ENCODE data around the gene THADA. TPM values are rescaled to one million over a fixed set of nuclear protein-coding genes. Genes with fewer than 3 reads are reported as not detected.
"Not testable (repeated sequence)": the region's sequence is repeated elsewhere in the genome, so short reads cannot be mapped to it uniquely, and the experiment has no call there.

THADA gene
- total RNA-seq, 1 donor from 2014 or later, result 38.0 TPM

GRCh38 chr2:43389581-43390466 lies 206.0 kb downstream of the THADA start:
- DNase-seq (ENCODE audit: low spot score), result no peak

- no peak for DNase-seq (ENCODE audit: low spot score)
Observed at GRCh38 chr2:43388371-43388770, 207.5 kb downstream of the THADA start.

DNA sequence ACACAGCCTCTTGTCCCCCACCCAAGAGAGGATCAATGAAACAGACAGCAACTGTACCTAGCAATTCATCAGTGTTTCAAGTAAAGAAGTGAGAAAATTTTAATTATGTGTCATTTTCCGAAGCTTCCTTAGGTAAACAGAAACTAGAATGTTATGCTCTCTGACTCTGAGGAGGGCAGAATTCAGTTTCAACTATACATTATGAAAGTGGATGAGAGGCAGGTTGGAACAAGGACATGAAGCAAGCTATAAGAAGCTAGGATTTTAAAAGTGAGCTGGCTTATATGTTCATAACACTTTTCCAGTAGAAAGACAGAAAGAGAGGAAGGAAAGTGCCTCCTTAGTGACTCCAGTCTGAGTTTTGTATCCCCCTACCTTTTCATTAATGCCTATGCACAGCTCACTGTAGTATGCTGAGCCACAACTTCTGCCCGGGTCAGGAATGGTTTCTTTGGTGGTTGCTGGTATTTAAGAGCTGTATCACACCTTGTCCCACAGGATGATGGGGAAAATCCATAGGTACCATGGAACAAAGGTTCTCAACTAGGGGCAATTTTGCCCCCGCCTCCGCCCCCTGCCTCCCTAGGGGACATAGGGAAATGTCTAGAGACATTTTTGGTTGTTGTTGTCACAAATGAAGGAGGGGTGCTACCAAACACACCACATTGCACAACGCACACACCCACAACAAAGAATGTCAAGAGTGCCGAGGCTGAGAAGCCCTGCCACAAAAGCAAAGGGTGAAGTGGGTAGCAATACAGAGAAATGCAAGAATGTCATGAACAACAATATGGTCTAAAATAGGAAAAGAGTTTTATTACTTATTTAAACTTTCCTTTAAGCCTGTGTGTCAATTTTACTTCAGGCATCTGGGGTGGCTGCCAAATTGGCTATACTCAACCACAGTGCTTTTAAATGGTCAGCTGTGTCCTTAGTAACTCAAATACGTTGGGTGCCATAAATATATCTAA lies 208.5 kb downstream of the THADA start:
- DNase-seq (ENCODE audit: low spot score), result no peak

DNA sequence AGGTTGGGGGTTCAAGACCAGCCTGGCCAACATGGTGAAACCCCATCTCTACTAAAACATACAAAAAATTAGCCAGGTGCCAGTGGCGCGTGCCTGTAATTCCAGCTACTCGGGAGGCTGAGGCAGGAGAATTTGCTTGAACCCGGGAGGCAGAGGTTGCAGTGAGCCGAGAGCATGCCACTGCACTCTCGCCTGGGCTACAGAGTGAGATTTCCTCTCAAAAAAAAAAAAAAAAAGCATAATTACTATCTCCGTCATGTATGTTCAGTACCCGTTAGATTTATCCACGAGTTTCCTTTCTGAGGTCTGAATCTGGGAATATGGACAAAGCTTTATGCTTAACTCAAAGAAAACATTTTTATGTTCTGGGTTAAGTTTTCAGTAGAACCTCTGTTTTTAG lies 209.2 kb downstream of the THADA start:
- not testable (repeated sequence) for DNase-seq (ENCODE audit: low spot score)

DNA sequence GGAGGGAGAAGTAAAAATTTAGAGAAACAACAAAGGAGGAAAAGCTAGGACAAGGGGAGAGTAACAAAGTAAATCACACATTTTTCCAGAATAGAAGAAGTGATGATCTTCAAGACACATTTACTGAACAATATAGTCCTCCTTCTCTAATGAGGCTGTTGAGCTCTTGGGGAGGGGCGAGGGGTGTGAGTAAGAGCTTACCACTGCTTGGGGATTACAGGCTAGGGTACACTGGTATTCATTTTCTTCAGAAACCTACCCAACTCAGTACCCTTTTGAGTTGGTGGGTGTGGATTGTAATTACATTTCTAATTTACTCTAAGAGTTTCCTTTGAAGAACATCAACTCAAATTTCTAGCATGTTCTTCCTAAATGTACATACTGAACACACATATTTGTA lies 211.7 kb downstream of the THADA start:
- DNase-seq (ENCODE audit: low spot score), result no peak

- DNase-seq (ENCODE audit: low spot score), result no peak
Observed at GRCh38 chr2:43383533-43383932, 212.3 kb downstream of the THADA start.

DNA sequence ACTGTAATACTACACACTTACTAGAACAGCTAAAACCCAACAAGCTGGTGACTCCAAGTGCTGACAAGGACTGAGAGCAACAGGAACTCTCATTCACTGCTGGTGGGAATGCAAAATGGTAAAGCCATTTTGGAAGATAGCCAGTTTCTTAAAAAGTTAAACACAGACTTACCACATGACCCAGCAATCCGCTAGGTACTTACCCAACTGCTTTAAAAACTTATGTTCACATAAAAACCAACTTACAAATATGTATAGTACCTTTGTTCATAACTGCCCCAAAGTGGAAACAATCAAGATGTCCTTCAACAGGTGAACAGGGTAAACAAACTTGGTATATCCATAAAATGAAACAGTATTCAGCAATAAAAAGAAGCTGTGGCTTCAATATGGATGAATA lies 216.3 kb downstream of the THADA start:
- no peak for DNase-seq (ENCODE audit: low spot score)

DNA sequence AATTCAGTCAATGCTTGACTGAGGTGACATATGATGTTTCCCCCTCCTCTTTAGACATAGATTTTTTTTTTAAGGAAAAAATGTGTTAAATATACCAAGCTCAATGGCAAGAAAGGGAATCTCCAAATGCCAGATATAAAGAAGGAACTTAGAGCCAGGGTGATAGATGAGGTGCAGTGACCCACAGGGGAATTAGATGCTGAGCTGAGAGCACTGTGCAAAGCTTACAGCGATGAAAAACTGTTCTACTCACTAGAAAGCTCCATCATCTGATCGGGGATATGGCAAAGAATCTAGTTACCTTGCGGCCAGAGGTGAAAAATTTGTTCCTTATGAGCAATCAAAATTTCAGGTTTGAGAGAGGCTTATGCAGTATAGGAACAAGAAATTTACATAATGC lies 218.5 kb downstream of the THADA start:
- DNase-seq (ENCODE audit: low spot score), result no peak

DNA sequence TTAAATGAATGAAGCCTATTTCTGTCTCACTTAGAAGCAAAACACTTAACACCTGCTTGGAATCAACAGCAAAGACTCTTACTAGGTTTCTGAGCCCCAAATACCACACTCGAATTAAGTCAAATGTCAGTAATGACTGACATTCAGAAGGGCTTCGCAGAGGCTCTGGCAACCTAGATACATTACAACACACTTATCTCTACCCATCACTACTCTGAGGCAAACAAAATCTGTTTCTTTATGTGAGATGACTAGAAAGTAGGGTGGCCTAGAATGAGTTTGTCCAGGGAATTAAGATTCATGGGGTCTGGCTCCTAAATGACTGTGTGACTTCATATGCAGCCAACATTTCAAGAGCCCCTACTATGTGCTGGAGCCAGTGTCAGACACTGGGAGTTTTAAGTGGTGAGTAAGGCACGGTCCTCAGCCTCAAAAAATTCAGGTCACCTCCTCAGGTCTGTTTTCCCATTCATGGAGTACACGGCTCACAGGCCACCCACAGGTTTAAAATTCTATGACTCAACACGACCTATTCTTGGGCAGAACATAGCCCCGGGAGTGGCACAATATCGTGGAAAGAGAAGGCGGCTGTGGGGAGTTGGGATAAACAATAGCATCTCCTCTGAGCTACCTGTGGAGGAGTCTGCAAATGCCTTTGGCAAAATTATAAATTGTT lies 219.2 kb downstream of the THADA start:
- DNase-seq (ENCODE audit: low spot score), result no peak

DNA sequence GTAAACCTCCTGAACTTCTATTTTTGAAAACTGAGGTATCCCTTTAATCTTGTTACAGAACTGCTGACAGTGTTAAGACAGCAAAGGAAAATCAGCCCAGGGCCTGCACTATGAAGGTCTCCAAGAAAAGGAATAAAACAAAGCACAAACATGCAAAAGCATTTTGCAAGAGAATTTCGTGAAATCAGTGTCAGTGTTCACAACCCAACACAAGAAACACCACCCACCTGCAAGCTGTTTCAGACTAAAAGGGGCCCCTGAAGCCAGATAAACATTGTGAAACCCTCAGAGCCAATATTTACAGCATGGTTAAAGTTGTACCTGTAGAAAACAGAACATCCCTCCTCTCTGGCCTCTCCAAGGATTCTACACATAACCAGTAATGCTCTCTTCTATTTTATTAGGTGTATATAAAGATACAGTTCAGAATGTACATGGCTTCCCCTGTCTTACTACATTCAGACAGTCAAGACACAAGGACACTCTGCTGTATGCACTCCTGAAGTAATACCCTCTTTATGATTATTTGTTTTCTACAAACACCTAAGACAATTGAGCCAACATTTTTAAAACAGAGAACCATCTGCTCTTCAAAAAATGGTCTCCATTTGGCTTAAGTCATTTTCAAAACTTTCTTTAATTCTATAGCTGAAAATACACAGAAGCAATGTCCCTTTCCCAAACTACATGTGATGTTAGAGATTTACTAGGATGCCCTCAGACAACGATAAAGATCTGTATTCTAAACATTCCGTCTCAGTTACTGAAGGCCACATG lies 219.9 kb downstream of the THADA start:
- no peak for DNase-seq (ENCODE audit: low spot score)

DNA sequence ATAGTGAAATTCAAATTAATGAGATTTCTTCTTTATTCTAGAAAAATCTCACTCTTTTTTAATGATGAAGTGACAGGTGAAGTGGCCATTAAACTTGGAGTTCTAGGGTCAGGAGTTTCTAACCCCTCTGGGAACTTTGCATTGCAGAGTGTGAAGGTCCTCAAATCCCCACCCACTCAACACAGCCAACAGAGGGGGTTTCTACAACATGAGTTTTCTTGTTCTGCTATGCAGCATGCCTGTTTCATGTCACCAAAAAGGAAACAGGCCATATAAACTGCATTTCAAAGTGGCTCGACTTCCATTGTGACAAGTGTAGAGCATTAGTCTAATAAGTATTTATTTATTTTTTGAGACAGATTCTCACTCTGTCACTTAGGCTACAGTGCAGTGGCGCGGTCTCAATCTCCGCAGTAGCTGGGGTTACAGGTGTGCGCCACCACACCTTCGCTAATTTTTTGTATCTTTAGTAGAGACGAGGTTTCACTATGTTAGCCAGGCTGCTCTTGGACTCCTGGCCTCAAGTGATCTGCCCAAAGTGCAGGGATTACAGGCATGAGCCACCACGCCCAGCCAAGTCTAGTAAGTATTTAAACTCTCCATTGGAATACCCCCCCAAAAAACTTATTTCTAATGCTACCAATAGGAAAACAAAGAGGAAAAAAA lies 223.3 kb downstream of the THADA start:
- no peak for DNase-seq (ENCODE audit: low spot score)

GRCh38 chr2:43370705-43371104 lies 225.1 kb downstream of the THADA start:
- DNase-seq (ENCODE audit: low spot score), result no peak

GRCh38 chr2:43370146-43370545 lies 225.7 kb downstream of the THADA start:
- DNase-seq (ENCODE audit: low spot score), result no peak

GRCh38 chr2:43368483-43369385 lies 227.1 kb downstream of the THADA start:
- no peak for DNase-seq (ENCODE audit: low spot score)

DNA sequence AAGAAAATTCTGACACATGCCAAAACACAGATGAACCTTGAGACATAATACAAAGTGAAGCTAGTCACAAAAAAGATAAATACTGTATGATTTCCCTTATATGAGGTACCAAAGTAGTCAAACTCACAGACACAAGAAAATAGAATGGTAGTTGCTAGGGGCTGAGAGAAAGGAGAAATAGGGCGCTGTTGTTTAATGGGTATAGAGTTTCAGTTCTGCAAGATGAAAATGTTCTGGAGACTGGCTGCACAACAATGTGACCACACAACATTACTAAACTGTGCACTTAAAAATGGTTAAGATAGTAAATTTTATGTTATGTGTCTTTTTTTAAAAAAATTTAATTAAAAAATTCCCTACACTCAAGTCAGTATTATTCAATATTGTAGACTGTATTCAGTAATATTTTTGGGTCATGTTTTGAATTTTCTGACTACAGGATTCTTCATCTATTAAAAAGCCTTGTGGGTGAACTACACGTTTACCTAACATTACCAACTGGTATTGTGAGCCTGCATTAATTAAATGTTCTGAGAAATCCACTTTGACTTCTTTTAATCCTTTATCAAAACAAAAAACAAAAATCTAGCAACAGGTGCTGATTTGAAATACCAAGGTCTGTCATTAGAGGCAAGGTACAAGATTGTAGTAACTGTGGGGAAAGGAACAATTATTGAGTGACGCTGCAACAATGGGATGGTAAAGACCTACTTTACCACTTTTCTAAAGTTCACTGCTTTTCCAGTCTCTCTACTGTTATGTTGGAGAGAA lies 228.6 kb downstream of the THADA start:
- DNase-seq (ENCODE audit: low spot score), result no peak

GRCh38 chr2:43363120-43363519 lies 232.7 kb downstream of the THADA start:
- no peak for DNase-seq (ENCODE audit: low spot score)

- DNase-seq (ENCODE audit: low spot score), result no peak
Observed at GRCh38 chr2:43361286-43361685, 234.6 kb downstream of the THADA start.

- DNase-seq (ENCODE audit: low spot score), result no peak
Observed at GRCh38 chr2:43360137-43360536, 235.7 kb downstream of the THADA start.
